ENCODE measurements around the gene STK4.

The STK4 gene

DNA sequence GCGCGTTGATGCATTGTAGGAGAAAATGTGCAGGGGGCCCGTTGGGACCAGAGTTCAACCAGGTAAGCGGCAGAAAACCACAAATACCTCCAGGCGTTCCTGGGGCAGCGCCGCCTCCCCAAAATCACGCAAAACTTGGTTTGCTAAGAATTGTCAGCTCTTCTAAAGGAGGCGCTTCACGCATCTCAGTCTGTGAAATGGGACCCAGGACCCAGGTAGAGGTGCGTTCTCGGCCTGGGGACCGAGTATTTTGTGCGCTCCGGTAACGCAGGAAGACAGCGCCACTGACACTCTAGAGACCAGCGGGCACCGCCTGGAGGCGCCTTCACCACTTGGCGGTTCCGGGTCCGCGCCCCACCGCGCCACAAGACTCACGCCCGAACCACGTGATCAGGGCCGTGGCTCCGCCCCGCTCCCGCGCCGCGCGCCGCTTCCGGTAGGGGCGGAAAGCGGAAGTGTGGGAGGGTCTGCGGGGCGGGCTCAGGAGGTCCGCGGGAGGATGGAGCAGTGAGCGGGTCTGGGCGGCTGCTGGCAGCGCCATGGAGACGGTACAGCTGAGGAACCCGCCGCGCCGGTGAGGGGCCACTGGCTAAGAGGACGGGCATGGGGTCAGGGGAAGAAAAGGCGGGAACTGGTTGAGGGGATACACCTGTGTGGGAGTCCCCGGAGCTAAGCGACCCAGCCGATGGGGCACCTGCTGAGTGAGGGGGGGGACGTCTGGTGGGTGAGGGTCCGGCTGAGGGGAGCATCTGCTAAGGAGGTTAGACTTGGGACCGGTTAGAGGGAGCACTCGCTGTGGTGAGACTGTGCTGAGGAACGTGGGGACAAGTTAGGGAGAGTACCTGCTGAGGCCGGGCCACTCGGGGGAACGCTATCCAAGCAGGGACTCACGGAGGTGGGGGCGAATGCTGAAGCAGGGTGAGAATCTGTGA, at the start of gene STK4:
TSS of gene STK4 (plus strand) at position 483 of the 932 bp plus-strand sequence. CDS start at position 540, 57 bp downstream.
- DNase-seq (ENCODE audit: low spot score): peak; percentile 96

DNA sequence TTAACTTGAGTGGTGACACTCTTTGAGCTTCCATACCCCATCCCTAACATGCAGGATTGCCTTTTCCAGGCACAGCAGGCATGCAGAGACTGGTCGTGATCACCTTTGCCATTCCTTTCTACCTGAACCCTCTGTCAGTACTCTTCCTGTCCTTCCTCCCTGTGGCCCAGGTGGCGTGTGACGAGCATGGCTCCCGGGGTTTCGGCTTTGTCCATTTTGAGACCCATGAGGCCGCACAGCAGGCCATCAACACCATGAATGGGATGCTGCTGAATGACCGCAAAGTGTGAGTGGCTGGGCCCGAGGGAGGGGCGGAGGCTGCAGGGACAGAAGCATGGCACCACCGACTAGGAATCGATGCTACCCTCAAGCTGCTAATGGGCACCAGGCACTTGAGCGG, 49.7 kb upstream of the STK4 start:
- no peak for DNase-seq (ENCODE audit: low spot score)

DNA sequence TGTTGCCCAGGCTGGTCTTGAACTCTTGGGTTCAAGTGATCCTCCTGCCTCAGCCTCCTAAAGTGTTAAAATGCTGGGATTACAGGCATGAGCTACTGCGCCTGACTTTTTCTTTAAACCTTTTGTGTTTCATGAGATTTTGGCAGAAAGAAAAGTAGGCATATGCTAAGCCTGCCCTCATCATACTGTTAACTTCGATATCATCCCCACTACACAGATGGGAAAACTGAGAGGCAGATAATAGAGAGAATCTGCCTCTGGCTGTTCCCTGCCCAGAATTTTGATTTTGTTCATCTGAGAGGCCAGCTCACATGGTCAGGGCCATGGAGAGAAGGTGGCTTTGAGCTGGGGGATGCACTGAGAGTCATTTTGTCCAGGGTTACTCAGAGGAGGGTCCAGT, 48.9 kb upstream of the STK4 start:
- no peak for DNase-seq (ENCODE audit: low spot score)

DNA sequence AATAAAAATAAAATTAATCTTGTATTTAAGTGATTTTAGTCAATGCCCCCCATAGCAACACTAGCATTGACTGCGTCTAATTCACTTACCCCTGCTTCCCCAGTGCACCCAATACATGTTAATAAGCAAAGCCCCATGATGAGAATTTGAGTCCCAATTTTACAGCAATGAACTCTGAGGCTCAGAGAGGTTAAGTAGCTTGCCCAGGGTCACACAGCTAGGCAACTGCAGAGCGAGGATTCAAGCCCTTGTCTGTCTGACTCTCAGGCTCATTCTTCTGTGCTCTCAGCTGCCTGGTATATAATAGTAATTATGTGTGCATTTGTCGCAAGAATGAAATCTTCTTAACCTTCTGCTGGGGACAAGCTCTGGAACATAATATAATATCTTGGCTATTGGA, 48.0 kb upstream of the STK4 start:
- no peak for DNase-seq (ENCODE audit: low spot score)

DNA sequence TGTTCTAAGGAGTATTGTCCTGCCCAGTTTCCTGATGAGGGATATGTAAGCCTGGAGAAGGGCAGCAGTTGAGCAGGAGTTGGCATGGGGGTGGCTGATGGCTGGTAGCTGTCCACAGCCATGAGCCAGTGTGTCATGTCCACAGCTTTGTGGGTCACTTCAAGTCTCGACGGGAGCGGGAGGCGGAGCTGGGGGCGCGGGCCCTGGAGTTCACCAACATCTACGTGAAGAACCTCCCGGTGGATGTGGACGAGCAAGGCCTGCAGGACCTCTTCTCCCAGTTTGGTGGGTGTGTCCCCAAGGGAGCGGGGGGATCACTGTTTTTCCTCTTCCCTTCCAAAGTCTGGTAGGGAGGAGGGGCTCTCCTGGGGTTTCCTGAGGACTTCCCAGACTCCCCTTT, 47.6 kb upstream of the STK4 start:
- DNase-seq (ENCODE audit: low spot score): no peak

DNA sequence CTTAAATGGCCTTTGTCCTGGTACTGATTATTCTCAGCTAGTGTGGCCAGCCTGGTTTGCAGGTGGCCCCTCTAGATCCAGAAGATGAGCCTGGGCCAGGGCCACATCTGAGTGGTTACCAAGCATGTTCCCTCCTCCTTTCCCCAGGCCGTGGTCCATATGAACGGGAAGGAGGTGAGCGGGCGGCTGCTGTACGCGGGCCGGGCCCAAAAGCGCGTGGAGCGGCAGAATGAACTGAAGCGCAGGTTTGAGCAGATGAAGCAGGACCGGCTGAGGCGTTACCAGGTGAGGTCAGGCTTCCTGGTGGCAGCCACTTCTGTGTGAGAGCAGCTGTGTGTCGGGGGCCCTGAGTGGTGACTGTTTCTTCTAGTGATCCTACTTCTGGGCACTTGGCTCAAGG, 44.9 kb upstream of the STK4 start:
- no peak for DNase-seq (ENCODE audit: low spot score)

DNA sequence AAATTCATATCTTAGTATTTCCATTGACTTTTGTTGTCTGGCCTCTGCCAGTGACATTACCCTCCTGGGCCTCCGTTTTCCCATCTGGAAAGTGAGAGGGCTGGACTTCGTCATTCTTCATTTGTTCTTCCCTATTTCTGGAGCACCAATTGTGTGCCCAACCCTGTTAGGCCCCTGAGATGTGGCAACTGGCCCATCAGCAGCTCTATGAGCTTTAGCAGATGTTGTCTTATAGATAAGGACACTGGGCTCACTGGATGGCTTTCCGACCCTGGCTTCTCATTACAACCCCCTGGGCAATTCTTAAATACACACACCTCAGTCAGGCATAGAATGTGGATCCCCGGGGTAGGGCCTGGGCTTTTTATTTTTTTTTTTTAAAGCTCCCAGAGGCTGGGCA, 41.8 kb upstream of the STK4 start:
- DNase-seq (ENCODE audit: low spot score): no peak

DNA sequence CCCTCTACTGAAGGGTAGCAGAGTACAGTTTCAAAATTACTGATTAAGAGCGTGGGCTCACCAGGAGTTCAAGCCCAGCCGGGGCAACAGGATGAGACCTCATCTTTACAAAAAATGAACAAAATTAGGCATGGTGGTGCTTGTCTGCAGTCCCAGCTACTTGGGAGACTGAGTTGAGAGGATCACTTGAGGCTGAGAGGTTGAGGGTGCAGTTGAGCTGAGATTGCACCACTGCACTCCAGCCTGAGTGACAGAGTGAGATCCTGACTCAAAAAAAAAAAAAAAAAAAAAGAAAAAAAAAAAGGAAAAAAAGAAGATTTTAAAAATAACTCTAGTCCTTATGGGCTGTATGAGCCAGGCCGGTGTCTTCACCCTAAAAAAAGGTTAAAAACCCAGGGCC, 37.7 kb upstream of the STK4 start:
- DNase-seq (ENCODE audit: low spot score): no peak

DNA sequence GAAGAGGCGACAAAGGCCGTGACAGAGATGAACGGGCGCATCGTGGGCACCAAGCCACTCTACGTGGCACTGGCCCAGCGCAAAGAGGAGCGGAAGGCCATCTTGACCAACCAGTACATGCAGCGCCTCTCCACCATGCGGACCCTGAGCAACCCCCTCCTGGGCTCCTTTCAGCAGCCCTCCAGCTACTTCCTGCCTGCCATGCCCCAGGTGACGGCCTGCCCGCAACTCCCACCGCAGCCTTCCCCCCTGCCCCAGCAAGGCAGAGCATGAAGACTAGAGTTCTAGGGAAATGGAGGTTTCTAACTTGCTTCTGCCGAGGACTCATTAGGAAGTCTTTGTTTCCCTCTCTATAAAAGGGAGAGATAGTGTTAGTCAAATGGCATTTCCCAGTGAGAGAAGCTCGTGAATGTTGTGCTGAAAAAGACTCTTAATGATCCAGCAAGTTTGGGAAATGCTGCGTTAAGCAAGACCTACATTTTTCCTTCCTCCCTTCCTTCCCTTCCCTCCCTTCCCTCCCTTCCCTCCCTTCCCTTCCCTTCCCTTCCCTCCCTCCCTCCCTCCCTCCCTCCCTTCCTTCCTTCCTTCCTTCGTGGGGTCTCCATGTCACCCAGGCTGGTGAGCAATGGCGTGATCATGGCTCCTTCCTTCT, 35.7 kb upstream of the STK4 start:
- DNase-seq (ENCODE audit: low spot score): no peak

DNA sequence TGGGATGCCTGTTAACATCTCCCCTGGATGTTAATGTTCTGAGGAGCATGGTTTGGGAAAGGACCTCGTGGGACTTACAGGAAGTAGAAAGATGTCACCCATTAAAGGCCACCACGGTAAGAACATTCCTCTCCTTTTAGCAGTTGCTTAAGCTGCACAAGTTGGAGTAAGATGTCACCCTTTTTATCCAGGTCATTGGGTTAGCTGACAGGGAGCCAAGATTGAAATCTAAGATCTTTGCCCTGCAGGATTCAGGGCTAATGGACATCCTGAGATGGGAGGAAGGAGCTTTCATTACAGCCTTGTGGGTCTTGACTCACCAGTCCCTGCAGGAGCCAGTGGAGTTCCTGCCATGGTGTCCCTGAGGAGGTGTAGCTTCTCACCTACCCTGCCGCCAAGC, 34.4 kb upstream of the STK4 start:
- no peak for DNase-seq (ENCODE audit: low spot score)

DNA sequence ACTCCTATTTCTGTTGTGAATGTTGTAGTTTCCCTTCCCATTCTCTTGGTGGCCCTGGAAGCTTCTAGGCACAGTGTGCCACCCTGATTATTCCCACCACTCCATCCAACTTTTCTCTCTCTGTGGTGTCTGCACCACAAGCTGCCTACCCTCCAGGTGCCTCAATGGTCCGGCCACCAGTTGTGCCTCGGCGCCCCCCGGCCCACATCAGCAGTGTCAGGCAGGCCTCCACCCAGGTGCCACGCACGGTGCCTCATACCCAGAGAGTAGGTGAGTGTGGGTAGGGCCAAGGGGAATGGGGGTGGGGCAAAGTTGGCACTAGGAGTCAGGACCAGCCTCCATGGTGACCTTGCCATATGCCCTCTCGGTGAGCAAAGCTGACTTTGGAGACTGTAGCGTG, 33.4 kb upstream of the STK4 start:
- no peak for DNase-seq (ENCODE audit: low spot score)

DNA sequence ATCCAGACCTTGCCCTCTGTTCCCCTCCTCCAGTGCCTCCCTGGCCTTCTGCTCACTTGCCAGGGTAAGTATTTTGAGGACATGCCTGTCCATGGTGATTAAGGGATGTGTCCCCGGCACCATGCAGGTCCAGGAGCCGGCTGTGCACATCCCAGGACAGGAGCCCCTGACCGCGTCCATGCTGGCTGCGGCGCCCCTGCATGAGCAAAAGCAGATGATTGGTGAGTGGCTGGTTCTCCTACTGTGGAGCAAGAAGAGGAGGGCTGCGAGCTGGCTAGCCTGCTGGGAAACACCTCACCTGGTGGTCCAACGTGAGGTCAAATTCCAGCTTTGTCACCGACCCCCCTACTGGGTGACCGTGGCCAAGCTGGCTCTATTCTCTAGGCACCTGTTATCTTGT, 29.8 kb upstream of the STK4 start:
- no peak for DNase-seq (ENCODE audit: low spot score)

DNA sequence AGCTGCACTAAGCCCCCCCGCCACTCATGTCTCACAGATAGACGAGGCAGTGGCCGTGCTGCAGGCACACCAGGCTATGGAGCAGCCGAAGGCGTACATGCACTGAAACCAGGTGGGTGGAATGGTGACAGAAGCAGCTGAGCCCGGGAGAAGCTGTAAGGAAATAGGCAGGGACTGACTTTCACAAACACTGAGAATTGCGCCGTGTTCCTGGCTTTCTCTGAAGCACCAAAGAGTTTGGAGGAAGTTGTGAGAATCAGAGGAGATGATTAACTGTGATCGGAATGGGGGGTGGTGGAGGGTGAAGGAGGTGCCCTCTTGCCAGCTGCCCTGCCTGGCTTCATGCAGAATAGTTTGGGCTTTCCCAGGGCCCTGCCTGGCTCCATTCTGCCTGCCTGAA, 27.7 kb upstream of the STK4 start:
- DNase-seq (ENCODE audit: low spot score): no peak

DNA sequence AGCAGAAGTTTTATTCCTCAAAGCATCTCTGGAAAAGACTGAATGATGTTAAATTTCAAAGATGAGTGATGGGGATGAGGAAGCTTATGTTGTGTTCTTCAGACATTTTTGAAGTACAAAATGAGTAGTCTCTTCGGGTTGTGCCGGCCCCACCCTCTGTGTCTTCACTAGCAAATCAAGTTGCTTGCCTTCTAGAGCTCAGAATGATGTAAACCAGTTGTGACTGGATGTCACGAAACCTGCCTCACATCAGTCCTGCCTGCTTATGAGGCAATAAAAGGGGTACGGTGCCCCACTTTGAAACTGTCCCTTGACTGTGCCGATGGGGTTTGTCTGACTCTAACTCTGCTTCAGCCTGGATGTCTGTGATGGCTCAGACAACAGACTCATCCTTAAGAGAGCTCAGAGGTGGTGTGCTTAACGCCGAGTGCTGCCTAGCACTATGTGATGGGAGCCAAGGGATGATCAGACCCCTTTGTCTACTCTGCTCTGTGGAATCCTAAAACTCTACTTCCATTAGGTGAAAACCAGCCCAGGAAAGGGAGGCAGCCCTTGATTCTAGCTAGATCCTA, 25.1 kb upstream of the STK4 start:
- DNase-seq (ENCODE audit: low spot score): no peak

DNA sequence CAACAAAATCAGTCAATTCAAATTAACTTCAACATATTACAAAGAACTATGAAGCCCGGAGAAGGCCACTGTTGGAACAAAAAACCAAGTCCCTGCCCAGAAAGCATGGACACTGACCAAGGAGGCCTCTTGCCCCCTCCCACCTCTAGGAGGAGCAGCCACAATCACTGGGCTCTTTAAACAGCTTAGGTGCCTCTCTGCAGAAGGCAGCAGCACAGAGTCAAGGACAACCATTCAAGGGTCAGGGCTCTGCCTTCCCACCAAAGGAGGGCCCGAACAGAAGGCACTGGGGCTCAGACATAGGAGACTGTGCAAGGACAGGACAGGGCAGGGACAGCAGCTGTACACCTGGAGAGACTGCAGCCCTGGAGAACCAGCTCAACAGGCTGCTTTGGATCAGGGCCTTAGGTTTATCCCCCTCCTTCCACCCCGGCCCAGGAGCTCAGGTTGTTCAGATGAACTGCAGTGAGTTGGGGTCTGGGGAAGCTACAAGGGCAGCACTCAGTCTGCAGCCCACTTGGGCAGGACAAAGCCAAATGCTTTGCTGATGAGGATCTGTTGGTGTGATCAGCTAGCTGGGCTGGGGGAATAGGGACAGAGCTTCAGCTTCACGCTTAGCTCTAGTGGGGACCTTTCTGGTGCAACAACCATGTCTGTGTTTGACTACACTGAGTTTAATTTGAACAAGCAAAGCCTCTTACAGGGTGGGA, 23.9 kb upstream of the STK4 start:
- no peak for DNase-seq (ENCODE audit: low spot score)

DNA sequence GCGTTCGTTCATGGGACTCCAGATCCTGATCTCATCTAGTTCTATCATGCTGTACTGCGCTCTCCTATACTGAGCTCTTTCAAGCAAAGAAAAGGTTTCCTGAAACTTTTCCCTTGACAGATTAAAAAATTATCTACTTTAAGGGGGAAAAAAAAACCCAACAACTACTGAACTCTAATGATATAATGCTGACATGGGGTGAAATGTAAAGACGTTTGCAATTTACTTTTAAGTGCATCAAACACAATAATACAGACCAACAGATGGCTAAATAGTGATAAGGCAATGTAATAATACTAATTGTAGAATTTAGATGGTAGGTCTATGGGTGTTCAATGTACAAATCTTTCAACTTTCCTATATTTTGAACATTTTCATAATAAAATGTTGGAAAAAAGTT, 22.5 kb upstream of the STK4 start:
- no peak for DNase-seq (ENCODE audit: low spot score)

DNA sequence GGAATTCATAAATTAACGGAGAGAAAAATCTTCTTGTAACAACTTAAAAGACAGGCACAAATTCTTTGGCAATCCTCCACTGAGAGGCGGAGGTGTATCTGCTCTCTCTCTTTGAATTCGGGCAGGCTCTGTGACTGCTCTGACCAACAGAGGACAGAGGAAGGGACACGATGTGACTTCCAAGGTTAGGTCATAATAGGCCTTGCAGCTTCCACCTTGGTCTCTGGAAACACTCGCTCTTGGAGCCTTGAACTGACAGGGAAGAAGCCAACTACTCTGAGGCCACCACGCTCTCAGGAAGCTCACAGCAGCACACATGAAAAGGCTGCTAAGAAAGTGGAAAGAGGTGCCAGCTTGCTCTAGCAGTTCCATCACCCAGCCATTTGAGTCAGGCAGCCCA, 21.1 kb upstream of the STK4 start:
- no peak for DNase-seq (ENCODE audit: low spot score)

DNA sequence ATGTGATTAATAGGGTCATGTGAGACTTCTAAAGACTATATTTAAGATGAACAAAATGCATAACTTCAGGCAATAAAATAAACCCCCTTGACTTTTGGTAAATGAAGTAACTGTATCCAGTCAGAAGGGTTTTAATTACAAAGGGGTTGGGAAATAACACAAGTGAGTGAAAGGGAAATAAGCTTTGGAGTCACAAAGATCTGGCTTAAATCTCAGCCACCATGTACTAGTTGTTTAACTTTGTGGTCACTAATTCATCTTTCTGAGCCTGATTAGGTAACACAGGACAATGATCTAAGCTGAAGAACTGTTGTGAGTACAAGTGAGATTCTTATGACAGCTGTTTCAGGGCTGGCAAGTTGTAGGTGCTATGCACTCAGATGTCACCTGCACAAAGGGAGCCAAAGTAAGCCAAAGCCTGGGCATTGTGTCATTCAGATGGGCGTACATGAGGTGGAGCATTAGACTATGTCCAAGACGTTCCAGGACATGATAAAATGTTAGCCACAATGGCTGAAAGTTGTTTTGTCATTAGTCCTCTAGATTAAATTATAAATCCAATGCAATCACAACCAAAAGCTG, 19.9 kb upstream of the STK4 start:
- no peak for DNase-seq (ENCODE audit: low spot score)

DNA sequence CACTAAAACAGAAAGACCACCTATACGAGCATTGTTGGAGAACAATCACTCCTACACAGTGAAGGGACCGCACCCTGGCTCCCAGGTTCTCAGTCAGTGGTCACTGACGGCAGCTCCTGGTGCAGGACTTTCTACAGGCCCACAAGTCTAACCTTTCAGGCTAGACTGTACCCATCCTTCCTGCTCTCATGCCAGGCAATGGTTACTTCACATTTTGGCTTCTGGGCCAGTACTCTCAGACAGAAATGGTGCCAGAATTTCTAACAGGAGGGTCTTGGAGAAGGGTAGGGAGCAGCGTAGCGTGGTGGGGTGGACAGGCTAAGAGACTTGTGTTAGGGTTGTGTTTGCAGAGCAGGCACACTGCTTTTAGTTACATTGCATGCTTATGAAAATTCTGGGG, 18.2 kb upstream of the STK4 start:
- DNase-seq (ENCODE audit: low spot score): no peak

DNA sequence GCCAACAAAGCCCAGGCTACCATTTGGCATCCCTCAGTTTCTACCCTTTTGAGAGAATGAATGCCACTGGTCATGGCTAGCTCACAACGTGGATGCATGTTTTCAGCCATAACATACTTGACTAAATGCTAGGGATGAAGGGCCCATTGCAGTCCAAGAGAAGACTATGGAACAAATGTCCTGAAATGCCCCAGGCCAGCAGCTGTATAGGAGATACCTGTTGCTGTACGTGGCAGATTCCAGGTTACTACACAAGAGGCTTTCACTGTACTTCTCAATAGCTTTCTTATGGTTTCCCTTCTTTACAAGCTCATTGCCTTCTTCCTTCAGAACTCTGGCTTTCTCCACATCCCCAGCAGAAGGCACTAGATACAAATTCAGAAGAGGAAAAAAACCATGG, 17.8 kb upstream of the STK4 start:
- no peak for DNase-seq (ENCODE audit: low spot score)

DNA sequence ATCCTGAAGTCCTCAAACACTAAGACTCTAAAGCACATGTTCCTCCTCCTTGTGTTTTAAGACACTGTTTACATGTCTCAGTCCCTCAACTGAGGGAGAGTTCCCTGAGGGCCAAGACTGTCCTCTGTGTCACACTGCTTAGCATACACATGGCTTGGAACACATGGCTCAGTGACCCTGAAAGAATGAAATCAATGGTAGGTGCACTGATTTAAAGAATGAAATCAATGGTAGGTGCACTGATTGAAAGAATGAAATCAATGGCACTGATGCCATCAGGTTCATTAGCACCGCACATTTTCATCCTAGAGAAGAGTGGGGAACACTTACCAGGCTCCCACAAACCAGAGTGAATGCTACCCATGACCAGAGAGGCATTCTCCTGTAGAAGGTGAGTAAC, 15.9 kb upstream of the STK4 start:
- DNase-seq (ENCODE audit: low spot score): no peak

DNA sequence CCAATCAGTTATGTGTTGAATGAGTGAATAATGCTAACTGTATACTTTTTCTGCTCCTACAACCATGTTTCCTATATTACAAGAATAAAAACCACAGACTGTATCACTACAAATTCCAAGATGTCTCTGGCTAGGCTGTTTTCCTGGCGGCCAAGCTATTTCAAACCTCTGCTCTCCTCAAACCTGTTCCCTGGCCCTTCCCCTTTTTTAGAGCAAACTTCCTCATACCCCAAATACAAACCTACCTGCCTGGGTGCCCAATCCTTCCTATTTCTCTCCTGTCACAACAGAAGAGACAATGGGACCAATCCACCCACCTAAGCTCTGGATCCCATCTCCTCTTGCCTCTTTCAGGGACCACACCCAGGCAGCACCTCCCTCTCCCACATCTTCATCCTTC, 13.6 kb upstream of the STK4 start:
- no peak for DNase-seq (ENCODE audit: low spot score)

All from ecto neural progenitor cell (in vitro differentiated cells).